Measurements from ENCODE around the gene MTFP1.
"Not testable (repeated sequence)": the region's sequence is repeated elsewhere in the genome, so short reads cannot be mapped to it uniquely, and the experiment has no call there.

The MTFP1 gene

GRCh38 chr22:30426388-30427353 lies 1.1 kb downstream of the MTFP1 start:
- DNase-seq, result peak; percentile 84 to 91

- DNase-seq, result no peak
Observed at GRCh38 chr22:30427871-30428270, 2.3 kb downstream of the MTFP1 start.

GRCh38 chr22:30429887-30430286 lies 4.3 kb downstream of the MTFP1 start:
- DNase-seq, result no peak

GRCh38 chr22:30430933-30431332 lies 5.4 kb downstream of the MTFP1 start:
- no peak for DNase-seq

- no peak for DNase-seq
Observed at GRCh38 chr22:30432096-30432495, 6.5 kb downstream of the MTFP1 start.

GRCh38 chr22:30432520-30432919 lies 7.0 kb downstream of the MTFP1 start:
- no peak for DNase-seq

GRCh38 chr22:30433227-30433626 lies 7.7 kb downstream of the MTFP1 start:
- DNase-seq, result no peak

GRCh38 chr22:30433773-30434172 lies 8.2 kb downstream of the MTFP1 start:
- DNase-seq, result no peak

GRCh38 chr22:30434843-30435242 lies 9.3 kb downstream of the MTFP1 start:
- DNase-seq, result no peak

- peak; percentile 94 for DNase-seq
Observed at GRCh38 chr22:30435674-30436126, 10.1 kb downstream of the MTFP1 start.

- DNase-seq, result no peak
Observed at GRCh38 chr22:30436196-30436595, 10.6 kb downstream of the MTFP1 start.

- DNase-seq, result no peak
Observed at GRCh38 chr22:30438559-30438958, 13.0 kb downstream of the MTFP1 start.

GRCh38 chr22:30439226-30439625 lies 13.7 kb downstream of the MTFP1 start:
- no peak for DNase-seq

- DNase-seq, result no peak
Observed at GRCh38 chr22:30439836-30440235, 14.3 kb downstream of the MTFP1 start.

GRCh38 chr22:30441088-30441487 lies 15.5 kb downstream of the MTFP1 start:
- no peak for DNase-seq

- peak; percentile 38 to 68 for DNase-seq
Observed at GRCh38 chr22:30444632-30445437, 19.3 kb downstream of the MTFP1 start.

- no peak for DNase-seq
Observed at GRCh38 chr22:30445438-30446145, 20.0 kb downstream of the MTFP1 start.

- DNase-seq, result no peak
Observed at GRCh38 chr22:30447656-30448055, 22.1 kb downstream of the MTFP1 start.

- DNase-seq, result not testable (repeated sequence)
Observed at GRCh38 chr22:30451488-30451887, 25.9 kb downstream of the MTFP1 start.

- DNase-seq, result no peak
Observed at GRCh38 chr22:30452861-30453260, 27.3 kb downstream of the MTFP1 start.

GRCh38 chr22:30453731-30454510 lies 28.4 kb downstream of the MTFP1 start:
- no peak for DNase-seq

All from CD4-positive, alpha-beta T cell treated with Interferon alpha-2 for 1 hour (primary cell).